ENCODE results near the gene PLEKHA7. TPM values are rescaled to one million over a fixed set of nuclear protein-coding genes. Genes with fewer than 3 reads are reported as not detected.

Gene PLEKHA7
- total and polyA plus RNA-seq, 2 of the 8 experiments (the other 6 are each of a cell fraction or from before 2014, with no cell fraction given): 11.4 to 25.6 TPM

GRCh38 chr11:16772141-16772512, 242.1 kb downstream of the PLEKHA7 start:
- POLR2A ChIA-PET (ENCODE audit: partially characterized antibody): interaction anchor here (0.8 to 1.4 kb wide), 2 partner anchors 13 to 30 kb away, joined by 3 to 4 read pairs; no protein-coding TSS in a partner anchor
- CTCF ChIA-PET (ENCODE audit: partially characterized antibody): interaction anchor here (1.2 to 3.2 kb wide), 5 partner anchors 12 to 140 kb away, joined by 3 to 11 read pairs (median 4); no protein-coding TSS in a partner anchor
- no peaks in the 10 kb centered on the region for H3K79me2 ChIP-seq (ENCODE audit: control insufficient read depth in 1 of 2, insufficient read depth in 2 of 2, low read length in 2 of 2)
- TF ChIP-seq SUZ12 (IDR thresholded peaks at IDR 0.05; ENCODE audit: low read length) (no peak), CBX8 (IDR thresholded peaks at IDR 0.05; ENCODE audit: borderline replicate concordance, low read depth, low read length) (no peak), E2F6 (IDR thresholded peaks at IDR 0.05) (no peak), EP300 (IDR thresholded peaks at IDR 0.05; ENCODE audit: borderline replicate concordance in 1 of 2, low read depth in 2 of 2, low read length in 2 of 2) (no peak), EZH2 (IDR thresholded peaks at IDR 0.05; ENCODE audit: low read depth, low read length, severe bottlenecking) (no peak), POLR2A (IDR thresholded peaks at IDR 0.05; ENCODE audit: control extremely low read depth in 1 of 2, low read depth in 2 of 2, low read length in 2 of 2) (no peak), USF2 (IDR thresholded peaks at IDR 0.05; ENCODE audit: low read length) (no peak), JUN (IDR thresholded peaks at IDR 0.05; ENCODE audit: low read depth, low read length) (no peak), YY1 (IDR thresholded peaks at IDR 0.05; ENCODE audit: low read depth, low read length) (no peak), SP4 (IDR thresholded peaks at IDR 0.05; ENCODE audit: low read length) (no peak), CEBPB (IDR thresholded peaks at IDR 0.05; ENCODE audit: low read depth, low read length) (no peak), TAF7 (optimal IDR thresholded peaks at IDR 0.05; ENCODE audit: borderline replicate concordance, low read depth, low read length) (no peak)

More at GRCh38 chr11:16772141-16772512, 242.1 kb downstream of the PLEKHA7 start:
- H3K27ac ChIP-seq (ENCODE audit: low read depth, low read length): no peak overlapping the region
- 91% methylated on average over 2 of the region's 2 CpGs; no CpG with 5 or more reads in 1 of the 2 experiments for WGBS, 2 experiments (ENCODE audit: extremely low coverage in 1 of 2, insufficient coverage in 1 of 2, insufficient read length in 1 of 2, insufficient replicate concordance in 2 of 2, low coverage in 1 of 2, low lambda C conversion rate in 2 of 2, missing lambda C conversion rate in 1 of 2)
- H4K8ac ChIP-seq (ENCODE audit: extremely low read depth, insufficient read depth, low read length): no peak overlapping the region
- H3K4ac ChIP-seq (replicated peaks; ENCODE audit: insufficient read length, low read depth, low read length): no peak overlapping the region
- no peak overlapping the region for H4K5ac ChIP-seq (ENCODE audit: insufficient read length, low read depth, low read length)
- H3K4me3 ChIP-seq (ENCODE audit: extremely low read depth in 1 of 4, insufficient read depth in 2 of 4, low read depth in 3 of 4, low read length in 4 of 4): no peak overlapping the region
- no peak overlapping the region for H3K18ac ChIP-seq (ENCODE audit: extremely low read depth, low read length)
- H3K9ac ChIP-seq (replicated peaks in 1 of 4; ENCODE audit: extremely low read depth in 1 of 4, low read depth in 3 of 4, low read length in 3 of 4): no peak overlapping the region
- FAIRE-seq (no peak), DNase-seq (ENCODE audit: low read depth in 1 of 2, low spot score in 2 of 2) (no peak)
- H3K79me1 ChIP-seq (ENCODE audit: low read depth, low read length): no peaks in the 10 kb centered on the region
- H3K9me3 ChIP-seq (ENCODE audit: insufficient read depth in 2 of 2, low read depth in 1 of 2, low read length in 1 of 2): no peaks in the 10 kb centered on the region
- H3K27me3 ChIP-seq (replicated peaks in 1 of 4; ENCODE audit: control insufficient read depth in 3 of 4, extremely low read depth in 1 of 4, insufficient read depth in 3 of 4, low read length in 3 of 4): peaks cover 0 to 2% (median 0%) of the 10 kb centered on the region in 4 experiments; a peak in 1 of 7 replicates
- H3K56ac ChIP-seq (replicated peaks; ENCODE audit: insufficient read length, low read depth, low read length): no peak overlapping the region
- no peak overlapping the region for H3K23ac ChIP-seq (ENCODE audit: insufficient read length)
- no peak overlapping the region for H2BK5ac ChIP-seq (ENCODE audit: low read depth, low read length)
- H3K36me3 ChIP-seq (ENCODE audit: control insufficient read depth in 2 of 4, insufficient read depth in 4 of 4, low read length in 3 of 4): no peaks in the 10 kb centered on the region
- H4K91ac ChIP-seq (replicated peaks; ENCODE audit: insufficient read length, low read length): no peak overlapping the region
- no peak overlapping the region for H2BK20ac ChIP-seq (ENCODE audit: low read length)
- H2BK120ac ChIP-seq (replicated peaks; ENCODE audit: low read depth, low read length): no peak overlapping the region
- H2AK5ac ChIP-seq (ENCODE audit: low read depth, low read length): no peak overlapping the region
- H3K14ac ChIP-seq (ENCODE audit: insufficient read length): no peak overlapping the region
- no peaks in the 10 kb centered on the region for H3K4me1 ChIP-seq (replicated peaks in 1 of 4; ENCODE audit: control insufficient read depth in 3 of 4, insufficient read depth in 4 of 4, low read length in 3 of 4)
- no peak overlapping the region for H3K4me2 ChIP-seq (ENCODE audit: insufficient read depth in 1 of 2, low read depth in 2 of 2, low read length in 2 of 2)
- H2BK12ac ChIP-seq (ENCODE audit: low read depth, low read length): no peak overlapping the region
- no peak overlapping the region for H2AFZ ChIP-seq (ENCODE audit: low read length)
- no peak overlapping the region for H2BK15ac ChIP-seq (ENCODE audit: low read length)
- H4K20me1 ChIP-seq (replicated peaks in 1 of 2; ENCODE audit: control insufficient read depth in 1 of 2, insufficient read depth in 2 of 2, low read length in 2 of 2): no peaks in the 10 kb centered on the region
- H3K23me2 ChIP-seq (ENCODE audit: low read depth, low read length): no peaks in the 10 kb centered on the region
